ENCODE data around the gene SLC11A1.

Gene SLC11A1

DNA sequence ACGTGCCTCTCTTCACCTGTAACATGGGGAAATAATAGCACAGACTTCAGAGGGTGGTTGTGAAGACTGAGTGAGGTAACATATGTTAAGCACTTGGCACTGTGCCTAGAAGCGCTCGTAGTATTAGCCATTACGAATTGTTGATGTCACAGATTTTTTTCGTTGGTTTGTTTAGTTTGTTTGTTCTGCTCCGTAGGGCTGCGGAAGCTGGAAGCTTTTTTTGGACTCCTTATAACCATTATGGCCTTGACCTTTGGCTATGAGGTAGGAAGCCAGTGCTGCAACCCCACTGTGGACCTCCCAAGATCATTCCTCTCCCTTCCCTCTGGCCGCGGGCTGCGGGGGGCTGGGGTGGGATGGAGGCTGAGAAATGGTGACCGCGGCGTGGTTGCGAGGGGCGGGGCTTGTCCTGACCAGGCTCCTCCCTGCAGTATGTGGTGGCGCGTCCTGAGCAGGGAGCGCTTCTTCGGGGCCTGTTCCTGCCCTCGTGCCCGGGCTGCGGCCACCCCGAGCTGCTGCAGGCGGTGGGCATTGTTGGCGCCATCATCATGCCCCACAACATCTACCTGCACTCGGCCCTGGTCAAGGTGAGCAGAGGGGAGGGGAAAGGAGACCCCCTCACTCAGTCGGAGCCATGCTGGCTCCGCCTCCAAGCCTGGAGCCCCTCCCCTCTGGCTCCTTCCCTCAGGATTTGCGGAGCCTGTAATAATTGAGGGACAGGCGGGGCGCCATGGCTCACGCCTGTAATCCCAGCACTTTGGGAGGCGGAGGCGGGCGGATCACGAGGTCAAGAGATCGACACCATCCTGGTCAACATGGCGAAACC lies 5.5 kb downstream of the SLC11A1 start (continued):
- TF ChIP-seq, protein P1, sequence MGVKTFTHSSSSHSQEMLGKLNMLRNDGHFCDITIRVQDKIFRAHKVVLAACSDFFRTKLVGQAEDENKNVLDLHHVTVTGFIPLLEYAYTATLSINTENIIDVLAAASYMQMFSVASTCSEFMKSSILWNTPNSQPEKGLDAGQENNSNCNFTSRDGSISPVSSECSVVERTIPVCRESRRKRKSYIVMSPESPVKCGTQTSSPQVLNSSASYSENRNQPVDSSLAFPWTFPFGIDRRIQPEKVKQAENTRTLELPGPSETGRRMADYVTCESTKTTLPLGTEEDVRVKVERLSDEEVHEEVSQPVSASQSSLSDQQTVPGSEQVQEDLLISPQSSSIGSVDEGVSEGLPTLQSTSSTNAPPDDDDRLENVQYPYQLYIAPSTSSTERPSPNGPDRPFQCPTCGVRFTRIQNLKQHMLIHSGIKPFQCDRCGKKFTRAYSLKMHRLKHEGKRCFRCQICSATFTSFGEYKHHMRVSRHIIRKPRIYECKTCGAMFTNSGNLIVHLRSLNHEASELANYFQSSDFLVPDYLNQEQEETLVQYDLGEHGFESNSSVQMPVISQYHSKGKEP (tag by site-specific recombination; IDR thresholded peaks at IDR 0.05): no peak
- TF ChIP-seq ZNF561 (tag by site-specific recombination; IDR thresholded peaks at IDR 0.05; ENCODE audit: borderline replicate concordance) (0 out of 2 replicates have a peak, but pooled peaks have one; percentile 40), ZNF335 (tag by site-specific recombination; conservative IDR thresholded peaks at IDR 0.05) (peak; percentile 78), YY2 (tag by site-specific recombination; IDR thresholded peaks at IDR 0.05) (peak; percentile 26; the same call in 1 of the 2 replicates), BCL11A (tag by site-specific recombination; IDR thresholded peaks at IDR 0.05; ENCODE audit: low read depth) (no peak), ZNF600 (tag by site-specific recombination; IDR thresholded peaks at IDR 0.05) (peak; percentile 86), KLF1 (tag by site-specific recombination; IDR thresholded peaks at IDR 0.05) (peak; percentile 26; the same call in 1 of the 2 replicates), ZNF302 (tag by site-specific recombination; IDR thresholded peaks at IDR 0.05; ENCODE audit: low read depth) (no peak), ZBTB8A (tag by site-specific recombination; IDR thresholded peaks at IDR 0.05) (peak; percentile 64), SCRT1 (tag by site-specific recombination; IDR thresholded peaks at IDR 0.05; ENCODE audit: borderline replicate concordance) (peak; percentile 33; the same call in 1 of the 2 replicates), ZNF341 (tag by site-specific recombination; IDR thresholded peaks at IDR 0.05; ENCODE audit: low read depth) (peak; percentile 28), ZNF660 (tag by site-specific recombination; IDR thresholded peaks at IDR 0.05) (peak; percentile 81)
- TF ChIP-seq, protein P2, sequence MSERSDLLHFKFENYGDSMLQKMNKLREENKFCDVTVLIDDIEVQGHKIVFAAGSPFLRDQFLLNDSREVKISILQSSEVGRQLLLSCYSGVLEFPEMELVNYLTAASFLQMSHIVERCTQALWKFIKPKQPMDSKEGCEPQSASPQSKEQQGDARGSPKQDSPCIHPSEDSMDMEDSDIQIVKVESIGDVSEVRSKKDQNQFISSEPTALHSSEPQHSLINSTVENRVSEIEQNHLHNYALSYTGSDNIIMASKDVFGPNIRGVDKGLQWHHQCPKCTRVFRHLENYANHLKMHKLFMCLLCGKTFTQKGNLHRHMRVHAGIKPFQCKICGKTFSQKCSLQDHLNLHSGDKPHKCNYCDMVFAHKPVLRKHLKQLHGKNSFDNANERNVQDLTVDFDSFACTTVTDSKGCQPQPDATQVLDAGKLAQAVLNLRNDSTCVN (tag by site-specific recombination; optimal IDR thresholded peaks at IDR 0.05): peak; percentile 51
- TF ChIP-seq, protein P3, sequence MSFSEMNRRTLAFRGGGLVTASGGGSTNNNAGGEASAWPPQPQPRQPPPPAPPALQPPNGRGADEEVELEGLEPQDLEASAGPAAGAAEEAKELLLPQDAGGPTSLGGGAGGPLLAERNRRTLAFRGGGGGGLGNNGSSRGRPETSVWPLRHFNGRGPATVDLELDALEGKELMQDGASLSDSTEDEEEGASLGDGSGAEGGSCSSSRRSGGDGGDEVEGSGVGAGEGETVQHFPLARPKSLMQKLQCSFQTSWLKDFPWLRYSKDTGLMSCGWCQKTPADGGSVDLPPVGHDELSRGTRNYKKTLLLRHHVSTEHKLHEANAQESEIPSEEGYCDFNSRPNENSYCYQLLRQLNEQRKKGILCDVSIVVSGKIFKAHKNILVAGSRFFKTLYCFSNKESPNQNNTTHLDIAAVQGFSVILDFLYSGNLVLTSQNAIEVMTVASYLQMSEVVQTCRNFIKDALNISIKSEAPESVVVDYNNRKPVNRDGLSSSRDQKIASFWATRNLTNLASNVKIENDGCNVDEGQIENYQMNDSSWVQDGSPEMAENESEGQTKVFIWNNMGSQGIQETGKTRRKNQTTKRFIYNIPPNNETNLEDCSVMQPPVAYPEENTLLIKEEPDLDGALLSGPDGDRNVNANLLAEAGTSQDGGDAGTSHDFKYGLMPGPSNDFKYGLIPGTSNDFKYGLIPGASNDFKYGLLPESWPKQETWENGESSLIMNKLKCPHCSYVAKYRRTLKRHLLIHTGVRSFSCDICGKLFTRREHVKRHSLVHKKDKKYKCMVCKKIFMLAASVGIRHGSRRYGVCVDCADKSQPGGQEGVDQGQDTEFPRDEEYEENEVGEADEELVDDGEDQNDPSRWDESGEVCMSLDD (tag by site-specific recombination; IDR thresholded peaks at IDR 0.05): 0 out of 2 replicates have a peak, but pooled peaks have one; percentile 11
- TF ChIP-seq, protein P4, sequence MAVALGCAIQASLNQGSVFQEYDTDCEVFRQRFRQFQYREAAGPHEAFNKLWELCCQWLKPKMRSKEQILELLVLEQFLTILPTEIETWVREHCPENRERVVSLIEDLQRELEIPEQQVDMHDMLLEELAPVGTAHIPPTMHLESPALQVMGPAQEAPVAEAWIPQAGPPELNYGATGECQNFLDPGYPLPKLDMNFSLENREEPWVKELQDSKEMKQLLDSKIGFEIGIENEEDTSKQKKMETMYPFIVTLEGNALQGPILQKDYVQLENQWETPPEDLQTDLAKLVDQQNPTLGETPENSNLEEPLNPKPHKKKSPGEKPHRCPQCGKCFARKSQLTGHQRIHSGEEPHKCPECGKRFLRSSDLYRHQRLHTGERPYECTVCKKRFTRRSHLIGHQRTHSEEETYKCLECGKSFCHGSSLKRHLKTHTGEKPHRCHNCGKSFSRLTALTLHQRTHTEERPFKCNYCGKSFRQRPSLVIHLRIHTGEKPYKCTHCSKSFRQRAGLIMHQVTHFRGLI (tag by site-specific recombination; IDR thresholded peaks at IDR 0.05): no peak; the same call in 1 of the 2 replicates
- TF ChIP-seq, protein P5, sequence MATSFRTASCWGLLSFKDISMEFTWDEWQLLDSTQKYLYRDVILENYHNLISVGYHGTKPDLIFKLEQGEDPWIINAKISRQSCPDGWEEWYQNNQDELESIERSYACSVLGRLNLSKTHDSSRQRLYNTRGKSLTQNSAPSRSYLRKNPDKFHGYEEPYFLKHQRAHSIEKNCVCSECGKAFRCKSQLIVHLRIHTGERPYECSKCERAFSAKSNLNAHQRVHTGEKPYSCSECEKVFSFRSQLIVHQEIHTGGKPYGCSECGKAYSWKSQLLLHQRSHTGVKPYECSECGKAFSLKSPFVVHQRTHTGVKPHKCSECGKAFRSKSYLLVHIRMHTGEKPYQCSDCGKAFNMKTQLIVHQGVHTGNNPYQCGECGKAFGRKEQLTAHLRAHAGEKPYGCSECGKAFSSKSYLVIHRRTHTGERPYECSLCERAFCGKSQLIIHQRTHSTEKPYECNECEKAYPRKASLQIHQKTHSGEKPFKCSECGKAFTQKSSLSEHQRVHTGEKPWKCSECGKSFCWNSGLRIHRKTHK (tag by site-specific recombination; IDR thresholded peaks at IDR 0.05): no peak
- TF ChIP-seq, protein P6, sequence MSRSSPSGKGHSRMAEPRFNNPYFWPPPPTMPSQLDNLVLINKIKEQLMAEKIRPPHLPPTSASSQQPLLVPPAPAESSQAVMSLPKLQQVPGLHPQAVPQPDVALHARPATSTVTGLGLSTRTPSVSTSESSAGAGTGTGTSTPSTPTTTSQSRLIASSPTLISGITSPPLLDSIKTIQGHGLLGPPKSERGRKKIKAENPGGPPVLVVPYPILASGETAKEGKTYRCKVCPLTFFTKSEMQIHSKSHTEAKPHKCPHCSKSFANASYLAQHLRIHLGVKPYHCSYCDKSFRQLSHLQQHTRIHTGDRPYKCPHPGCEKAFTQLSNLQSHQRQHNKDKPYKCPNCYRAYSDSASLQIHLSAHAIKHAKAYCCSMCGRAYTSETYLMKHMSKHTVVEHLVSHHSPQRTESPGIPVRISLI (tag by site-specific recombination; IDR thresholded peaks at IDR 0.05): peak; percentile 97
- TF ChIP-seq, protein P7, sequence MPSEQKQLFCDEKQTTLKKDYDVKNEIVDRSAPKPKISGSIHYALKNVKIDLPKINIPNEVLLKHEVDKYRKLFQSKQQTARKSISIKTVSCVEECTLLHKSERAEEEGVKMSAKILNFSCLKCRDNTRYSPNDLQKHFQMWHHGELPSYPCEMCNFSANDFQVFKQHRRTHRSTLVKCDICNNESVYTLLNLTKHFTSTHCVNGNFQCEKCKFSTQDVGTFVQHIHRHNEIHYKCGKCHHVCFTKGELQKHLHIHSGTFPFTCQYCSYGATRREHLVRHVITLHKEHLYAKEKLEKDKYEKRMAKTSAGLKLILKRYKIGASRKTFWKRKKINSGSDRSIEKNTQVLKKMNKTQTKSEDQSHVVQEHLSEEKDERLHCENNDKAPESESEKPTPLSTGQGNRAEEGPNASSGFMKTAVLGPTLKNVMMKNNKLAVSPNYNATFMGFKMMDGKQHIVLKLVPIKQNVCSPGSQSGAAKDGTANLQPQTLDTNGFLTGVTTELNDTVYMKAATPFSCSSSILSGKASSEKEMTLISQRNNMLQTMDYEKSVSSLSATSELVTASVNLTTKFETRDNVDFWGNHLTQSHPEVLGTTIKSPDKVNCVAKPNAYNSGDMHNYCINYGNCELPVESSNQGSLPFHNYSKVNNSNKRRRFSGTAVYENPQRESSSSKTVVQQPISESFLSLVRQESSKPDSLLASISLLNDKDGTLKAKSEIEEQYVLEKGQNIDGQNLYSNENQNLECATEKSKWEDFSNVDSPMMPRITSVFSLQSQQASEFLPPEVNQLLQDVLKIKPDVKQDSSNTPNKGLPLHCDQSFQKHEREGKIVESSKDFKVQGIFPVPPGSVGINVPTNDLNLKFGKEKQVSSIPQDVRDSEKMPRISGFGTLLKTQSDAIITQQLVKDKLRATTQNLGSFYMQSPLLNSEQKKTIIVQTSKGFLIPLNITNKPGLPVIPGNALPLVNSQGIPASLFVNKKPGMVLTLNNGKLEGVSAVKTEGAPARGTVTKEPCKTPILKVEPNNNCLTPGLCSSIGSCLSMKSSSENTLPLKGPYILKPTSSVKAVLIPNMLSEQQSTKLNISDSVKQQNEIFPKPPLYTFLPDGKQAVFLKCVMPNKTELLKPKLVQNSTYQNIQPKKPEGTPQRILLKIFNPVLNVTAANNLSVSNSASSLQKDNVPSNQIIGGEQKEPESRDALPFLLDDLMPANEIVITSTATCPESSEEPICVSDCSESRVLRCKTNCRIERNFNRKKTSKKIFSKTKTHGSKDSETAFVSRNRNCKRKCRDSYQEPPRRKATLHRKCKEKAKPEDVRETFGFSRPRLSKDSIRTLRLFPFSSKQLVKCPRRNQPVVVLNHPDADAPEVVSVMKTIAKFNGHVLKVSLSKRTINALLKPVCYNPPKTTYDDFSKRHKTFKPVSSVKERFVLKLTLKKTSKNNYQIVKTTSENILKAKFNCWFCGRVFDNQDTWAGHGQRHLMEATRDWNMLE (tag by site-specific recombination; conservative IDR thresholded peaks at IDR 0.05; ENCODE audit: low read depth): 0 out of 2 replicates have a peak, but pooled peaks have one; percentile 19
